ENCODE measurements around the gene ZNF304.
"Not testable (repeated sequence)": the region's sequence is repeated elsewhere in the genome, so short reads cannot be mapped to it uniquely, and the experiment has no call there.

ZNF304 gene

DNA sequence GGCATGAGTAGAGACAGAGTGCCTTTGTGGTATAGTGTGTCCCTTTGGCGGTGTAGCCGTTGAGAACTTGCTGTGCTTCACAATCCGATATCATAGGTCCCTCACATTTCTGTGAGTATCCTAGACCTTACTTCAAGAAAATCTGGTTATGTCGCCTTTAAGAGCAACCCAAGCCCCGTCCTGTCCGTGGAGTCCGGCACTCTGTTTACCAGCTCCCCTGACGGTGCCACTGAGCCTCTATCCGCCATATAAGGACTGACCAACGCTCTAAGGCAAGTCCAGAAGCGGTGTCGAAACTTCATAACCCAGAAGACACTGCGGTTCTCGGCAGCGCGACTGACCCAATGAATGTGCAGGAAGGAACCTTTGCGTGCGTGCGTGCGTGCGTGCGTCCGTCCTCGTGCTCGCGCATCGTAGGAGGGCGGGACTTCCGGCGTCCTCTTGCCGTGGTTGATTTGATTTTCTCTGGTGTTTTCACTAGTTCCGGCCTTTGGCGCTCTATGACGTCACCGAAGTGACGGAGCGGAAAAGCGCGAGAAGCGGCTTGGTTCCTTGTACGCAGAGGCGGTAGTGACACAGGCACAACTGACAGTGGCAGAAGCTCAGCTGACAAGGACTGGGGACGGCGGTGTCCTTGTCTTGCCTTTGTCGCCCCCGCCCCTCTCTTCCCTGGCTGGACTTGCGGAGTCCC is 12.1 kb downstream of the ZNF304 start, which contains the start of the genes TRAPPC2B and ZNF547:
Gene TRAPPC2B (plus strand): TSS at position 555 of the 691 bp plus-strand sequence. CDS start 1,283 bp downstream, outside the sequence.
Gene ZNF547 (plus strand): TSS at position 555 of the 691 bp plus-strand sequence. CDS start 5,005 bp downstream, outside the sequence.
- DNase-seq: peak; percentile 98

DNA sequence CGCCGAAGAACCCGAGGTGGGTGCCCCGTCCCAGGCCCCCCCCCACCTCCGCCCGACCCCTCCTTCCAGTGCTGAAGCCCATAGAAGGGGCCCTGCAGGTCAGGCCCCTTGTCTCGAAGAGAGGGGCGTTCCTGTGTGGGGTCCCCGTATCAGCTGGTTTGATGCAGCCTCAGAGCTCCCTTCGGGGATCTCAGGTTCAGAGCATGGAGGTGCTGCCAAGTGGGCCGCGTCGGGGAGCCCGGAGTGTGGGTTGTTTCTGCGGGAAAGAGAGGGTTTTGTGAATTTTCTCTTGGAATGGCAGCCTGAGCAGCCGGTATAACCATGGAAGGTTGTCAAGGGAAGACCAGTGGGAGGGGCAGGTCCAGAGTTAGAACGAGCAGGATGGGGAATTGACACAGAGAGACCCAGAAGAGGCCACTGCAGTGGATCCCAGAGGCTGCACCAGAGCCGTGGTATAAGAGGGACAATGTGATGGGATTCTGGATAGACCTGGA is 12.7 kb downstream of the ZNF304 start:
- DNase-seq: no peak

DNA sequence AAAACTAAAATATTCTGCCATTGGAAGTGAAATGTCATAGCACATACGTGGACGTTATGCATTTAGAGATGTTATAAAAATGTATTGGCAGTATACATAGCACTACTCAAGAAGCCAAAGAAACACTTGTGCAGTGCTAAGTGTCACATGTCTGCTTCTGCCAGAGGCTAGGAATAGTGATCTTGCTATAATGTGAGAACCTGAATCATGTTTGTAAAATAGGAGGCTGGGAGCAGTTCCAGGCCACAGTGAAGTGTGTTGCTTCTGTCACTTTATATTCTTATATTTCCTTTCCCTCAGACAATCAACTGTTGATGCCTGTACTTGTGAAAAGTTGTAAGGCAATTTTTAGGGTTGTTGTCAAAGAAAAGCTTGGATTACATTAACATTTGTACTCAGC is 15.7 kb downstream of the ZNF304 start:
- no peak for DNase-seq

DNA sequence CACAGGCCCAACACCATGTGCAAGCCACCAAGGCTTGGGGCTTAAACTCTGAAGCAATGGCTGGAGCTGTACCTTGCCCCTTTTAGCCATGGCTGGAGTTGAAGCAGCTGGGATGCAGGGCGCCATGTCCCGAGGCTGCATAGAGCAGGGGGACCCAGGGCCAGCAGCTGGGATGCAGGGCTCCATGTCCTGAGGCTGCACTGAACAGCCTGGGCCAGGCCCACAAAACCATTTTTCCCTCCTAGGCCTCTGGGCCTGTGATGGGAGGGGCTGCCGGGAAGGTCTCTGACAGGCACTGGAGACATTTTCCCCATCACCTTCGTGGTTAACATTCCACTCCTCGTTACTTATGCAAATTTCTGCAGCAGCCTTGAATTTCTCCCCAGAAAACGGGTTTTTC is 23.1 kb downstream of the ZNF304 start:
- DNase-seq: no peak

DNA sequence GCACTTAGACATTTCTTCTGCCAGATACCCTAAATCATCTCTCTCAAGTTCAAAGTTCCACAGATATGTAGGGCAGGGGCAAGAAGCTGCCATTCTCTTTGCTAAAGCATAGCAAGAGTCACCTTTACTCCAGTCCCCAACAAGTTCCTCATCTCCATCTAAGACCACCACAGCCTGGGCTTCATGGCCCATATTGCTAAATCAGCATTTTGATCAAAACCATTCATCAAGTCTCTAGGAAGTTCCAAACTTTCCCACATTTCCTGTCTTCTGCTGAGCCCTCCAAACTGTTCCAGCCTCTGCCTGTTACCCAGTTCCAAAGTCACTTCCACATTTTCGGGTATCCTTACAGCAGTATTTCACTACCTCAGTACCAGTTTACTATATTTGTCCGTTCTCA is 23.6 kb downstream of the ZNF304 start:
- not testable (repeated sequence) for DNase-seq

DNA sequence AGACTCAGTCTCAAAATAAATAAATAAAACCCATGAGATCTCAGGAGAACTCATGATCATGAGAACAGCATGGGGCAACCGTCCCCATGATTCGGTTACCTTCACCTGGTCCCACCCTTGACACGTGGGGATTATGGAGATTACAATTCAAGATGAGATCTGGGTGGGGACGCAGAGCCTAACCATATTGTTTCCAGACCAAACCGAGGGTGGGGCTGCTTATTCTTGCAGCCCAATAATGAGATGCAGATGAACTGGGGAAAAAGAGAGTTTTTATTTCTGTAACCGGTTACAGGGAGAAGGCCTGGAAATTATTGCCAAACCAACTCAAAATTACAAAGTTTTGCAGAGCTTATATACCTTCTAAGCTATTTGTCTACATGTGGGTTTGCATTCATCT is 25.1 kb downstream of the ZNF304 start:
- no peak for DNase-seq

DNA sequence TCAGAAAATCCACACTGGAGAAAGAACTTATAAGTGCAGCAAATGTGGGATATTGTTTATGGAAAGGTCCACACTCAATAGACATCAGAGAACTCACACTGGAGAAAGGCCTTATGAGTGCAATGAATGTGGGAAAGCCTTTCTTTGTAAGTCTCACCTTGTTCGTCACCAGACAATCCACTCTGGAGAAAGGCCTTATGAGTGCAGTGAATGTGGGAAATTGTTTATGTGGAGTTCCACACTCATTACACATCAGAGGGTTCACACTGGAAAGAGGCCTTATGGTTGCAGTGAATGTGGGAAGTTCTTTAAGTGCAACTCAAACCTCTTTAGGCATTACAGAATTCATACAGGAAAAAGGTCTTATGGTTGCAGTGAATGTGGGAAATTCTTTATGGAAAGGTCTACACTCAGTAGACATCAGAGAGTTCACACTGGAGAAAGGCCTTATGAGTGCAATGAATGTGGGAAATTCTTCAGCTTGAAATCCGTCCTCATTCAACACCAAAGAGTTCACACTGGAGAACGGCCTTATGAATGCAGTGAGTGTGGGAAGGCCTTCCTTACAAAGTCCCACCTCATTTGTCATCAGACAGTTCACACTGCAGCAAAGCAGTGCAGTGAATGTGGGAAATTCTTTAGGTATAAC is 26.6 kb downstream of the ZNF304 start:
- DNase-seq: no peak

DNA sequence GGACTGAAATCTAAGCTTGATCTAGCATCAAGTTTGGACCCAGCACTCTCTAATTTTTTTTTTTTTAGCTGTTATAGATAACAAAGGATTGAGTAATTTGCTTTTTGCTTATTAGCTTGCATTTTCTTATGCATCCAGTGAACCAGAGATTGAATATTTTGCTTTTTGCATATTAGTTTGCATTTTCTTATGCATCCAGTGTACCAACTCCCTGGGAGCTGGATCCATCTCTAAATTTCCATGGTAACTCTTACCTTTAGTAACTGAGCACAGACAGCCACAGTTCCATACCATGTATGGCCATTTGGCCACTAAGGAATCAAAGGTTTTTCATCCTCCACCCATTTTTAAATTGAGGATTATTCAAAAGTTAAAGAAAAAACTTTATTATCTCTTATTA is 29.9 kb downstream of the ZNF304 start:
- no peak for DNase-seq

DNA sequence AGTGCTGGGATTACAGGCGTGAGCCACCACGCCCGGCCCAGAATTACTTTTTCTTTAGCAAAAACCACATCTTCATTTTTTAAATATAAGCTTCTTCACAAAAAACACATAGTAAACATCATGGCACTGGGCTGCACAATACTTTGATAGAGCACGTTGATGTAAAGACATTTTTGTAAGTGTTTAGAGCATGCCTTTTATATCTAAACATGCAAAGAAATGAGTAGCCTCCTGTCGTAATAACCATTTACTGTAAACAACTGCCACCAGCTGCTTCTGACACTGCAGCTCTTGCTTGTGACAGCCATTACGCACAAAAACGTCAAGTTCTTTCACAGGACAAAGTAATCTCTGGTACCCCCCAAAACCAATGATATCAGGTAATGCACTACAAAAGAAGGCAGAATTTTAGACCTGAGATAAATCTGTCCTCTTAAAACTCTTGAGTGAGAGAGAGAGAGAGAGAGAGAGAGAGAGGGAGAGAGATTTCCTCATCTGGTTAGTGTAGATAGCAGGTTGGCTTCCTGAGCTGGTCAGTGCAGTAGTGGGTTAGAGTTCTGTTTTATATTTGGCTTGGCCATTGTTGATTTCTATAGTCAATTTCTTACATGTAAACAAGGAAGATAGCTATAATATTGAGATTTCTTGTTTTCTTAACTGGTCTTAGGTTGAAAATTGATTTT is 31.9 kb downstream of the ZNF304 start:
- DNase-seq: no peak

DNA sequence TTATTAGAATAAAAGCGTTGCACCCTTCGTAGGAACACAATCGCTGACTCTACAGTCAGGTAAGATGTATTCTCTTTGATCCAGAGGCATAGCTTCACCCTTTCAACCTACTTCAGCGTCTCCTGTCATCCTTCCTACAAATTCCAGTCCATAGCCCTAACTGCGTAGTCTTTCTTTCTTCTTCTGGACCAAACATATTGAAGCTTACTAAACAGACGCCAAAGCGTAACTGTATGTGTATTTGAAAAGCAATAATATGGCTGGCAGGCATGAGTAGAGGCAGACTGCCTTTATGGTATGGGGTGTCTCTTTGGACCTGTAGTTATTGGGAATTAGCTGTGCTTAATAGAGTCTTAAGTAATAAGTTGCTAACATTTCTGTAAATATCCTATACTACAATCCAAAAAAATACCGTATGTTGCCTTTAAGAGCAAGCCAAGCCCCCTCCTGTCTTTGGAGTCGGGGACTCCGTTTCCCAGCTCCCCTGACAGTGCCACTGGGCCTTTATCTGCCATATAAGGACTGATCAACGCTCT is 38.2 kb downstream of the ZNF304 start:
- DNase-seq: no peak

DNA sequence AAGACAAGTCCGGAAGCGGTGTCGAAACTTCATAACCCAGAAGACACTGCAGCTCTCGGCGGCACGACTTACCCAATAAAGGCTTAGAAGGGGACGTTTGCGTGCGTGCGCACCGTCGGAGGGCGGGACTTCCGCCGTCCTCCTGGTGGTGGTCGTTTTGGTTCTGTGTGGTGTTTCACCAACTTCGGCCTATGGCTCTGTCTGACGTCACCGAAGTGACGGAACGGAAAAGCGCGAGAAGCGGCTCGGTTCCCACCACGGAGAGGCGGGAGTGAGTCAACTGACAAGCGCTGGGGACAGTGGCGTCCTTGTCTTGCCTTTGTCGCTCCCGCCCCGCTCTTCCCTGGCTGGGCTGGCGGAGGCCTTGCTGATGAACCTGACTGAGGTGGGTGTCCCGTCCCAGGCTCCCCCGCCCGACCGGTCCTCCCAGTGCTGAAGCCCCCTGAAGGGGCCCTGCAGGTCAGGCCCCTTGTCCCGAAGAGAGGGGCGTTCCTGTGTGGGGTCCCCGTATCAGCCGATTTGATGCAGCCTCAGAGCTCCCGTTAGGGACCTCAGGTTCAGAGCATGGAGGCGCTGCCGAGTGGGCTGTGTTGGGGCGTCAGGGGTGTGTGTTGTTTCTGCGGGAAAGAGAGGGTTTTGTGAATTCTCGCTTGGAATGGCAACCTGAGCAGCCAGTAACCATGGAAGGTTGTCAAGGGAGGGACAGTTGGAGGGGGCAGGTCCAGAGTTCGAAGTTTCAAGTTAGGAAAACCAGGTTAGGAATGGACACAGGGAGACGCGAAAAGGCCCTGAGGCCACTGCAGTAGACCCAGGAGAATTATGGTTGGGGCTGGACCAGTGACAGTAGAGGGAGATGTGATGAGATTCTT is 38.9 kb downstream of the ZNF304 start, which contains the start of gene ZNF548:
Gene ZNF548 (plus strand): TSS at position 125 of the 869 bp plus-strand sequence. CDS start 246 bp downstream, at position 371.
- peak; percentile 96 for DNase-seq

DNA sequence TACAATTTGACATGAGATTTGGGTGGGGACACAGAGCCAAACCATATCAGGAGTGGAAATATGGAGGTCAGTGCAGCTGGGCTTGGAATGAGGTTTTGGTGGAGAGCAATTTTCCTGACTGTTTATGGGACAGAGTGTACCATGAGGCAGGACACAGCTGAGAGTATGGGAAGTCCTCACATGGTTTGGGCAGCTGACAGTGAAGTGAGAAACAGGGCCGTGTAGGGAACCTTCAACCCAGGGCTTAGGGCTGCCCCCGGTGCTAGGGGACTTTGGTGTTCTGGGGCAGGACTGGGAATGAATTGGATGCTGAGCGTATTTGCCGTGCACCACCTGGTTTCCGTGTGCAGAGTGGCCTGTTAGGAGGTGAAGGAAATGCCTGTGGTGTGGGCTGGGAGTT is 44.6 kb downstream of the ZNF304 start:
- DNase-seq: no peak

DNA sequence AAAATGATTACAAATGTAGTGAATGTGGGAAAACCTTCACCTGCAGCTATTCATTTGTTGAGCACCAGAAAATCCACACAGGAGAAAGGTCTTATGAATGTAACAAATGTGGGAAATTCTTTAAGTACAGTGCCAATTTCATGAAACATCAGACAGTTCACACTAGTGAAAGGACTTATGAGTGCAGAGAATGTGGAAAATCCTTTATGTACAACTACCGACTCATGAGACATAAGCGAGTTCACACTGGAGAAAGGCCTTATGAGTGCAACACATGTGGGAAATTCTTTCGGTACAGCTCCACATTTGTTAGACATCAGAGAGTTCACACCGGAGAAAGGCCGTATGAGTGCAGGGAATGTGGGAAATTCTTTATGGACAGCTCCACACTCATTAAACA is 47.8 kb downstream of the ZNF304 start:
- DNase-seq: no peak

DNA sequence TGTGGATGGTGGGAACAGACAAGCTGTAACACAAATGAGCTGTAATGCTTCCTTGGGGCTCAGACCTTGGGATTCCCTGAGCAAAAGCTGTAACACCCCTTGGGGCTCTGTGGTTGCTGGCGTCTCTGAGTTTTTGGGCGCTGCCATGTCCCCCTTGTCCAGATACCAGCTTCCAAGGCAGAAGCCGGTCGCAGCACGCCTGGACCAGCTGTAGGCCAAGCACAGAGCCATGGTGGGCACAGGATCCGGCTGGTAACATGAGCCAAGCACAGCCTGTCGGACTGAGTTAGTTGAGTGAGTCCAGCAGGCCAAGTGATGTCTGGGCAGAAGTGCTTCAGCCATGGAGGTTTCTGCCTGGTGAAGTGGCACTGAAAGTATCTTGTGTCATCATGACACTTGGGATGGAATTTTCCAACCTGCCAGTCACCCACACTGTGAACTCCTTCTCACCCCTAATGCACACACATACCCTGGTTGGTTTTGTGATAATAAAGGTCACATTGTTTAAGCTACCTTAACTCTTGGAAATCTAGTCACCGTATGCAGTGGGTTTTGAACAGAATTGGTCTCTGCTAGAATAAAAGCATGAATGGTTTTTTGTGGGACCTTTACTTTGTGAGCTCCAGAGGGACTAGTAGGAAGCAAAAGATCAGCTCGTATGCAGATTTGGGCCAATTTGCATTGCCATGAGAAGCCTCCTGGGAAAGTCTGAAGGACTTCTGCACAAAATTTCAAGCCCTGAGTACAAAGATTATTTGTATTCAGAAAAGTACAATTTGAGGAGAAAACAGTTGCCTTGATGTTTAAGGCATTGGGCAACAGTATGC is 52.9 kb downstream of the ZNF304 start:
- no peak for DNase-seq

DNA sequence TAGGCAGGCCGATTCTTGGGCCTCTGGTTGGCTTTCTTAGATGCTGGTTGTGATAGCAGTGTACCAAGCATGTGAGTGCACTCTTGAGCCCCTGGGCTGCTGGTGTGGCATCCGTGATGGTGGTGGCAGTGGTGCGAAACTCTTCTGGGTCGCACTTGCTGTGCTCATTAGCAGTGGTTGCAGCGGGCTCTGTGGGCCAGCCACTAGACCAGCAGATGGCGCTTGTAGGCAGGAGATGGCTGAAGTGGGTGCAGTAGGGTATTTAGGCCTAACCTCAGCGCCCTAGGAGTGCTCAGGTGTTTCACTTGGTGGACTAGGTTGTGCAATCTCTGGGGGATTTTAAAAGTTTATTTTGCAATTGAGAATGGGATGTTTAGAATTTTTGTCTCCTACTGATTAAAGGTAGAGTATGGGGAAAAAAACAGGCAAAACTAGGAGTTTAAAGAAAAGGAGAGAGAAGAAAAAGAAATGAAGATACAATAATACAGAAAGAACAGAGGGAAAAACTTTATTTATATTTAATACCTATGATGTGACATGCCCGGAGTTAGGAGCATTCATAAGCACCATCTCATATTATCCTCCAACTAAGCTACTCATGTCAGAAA is 55.5 kb downstream of the ZNF304 start:
- DNase-seq: peak; percentile 68

Data from stimulated activated CD4-positive, alpha-beta T cell treated with anti-CD3 and anti-CD28 coated beads, Interleukin-4, amount 100 ng/mL, for 1 hour (primary cell).